ENCODE data around the gene IFNA4. TPM values are rescaled to one million over a fixed set of nuclear protein-coding genes. Genes with fewer than 3 reads are reported as not detected.
"Not testable (repeated sequence)": the region's sequence is repeated elsewhere in the genome, so short reads cannot be mapped to it uniquely, and the experiment has no call there.

Gene IFNA4
- polyA plus RNA-seq, 3 donors from 2014 or later, result not detected

GRCh38 chr9:21202105-21202504 lies 14.7 kb upstream of the IFNA4 start, which contains the start of gene IFNA7:
IFNA7 (minus strand) TSS chr9:21202205; CDS start chr9:21202165, 40 bp downstream.
- H3K4me1 Mint-ChIP-seq; H3K36me3 Mint-ChIP-seq; DNase-seq; H3K27ac Mint-ChIP-seq; H3K9me3 Mint-ChIP-seq; H3K27me3 Mint-ChIP-seq (ENCODE audit: low read depth in 3 of 3); H3K4me3 Mint-ChIP-seq: not testable (repeated sequence)

- not testable (repeated sequence) for H3K27me3 Mint-ChIP-seq (ENCODE audit: low read depth in 3 of 3); H3K36me3 Mint-ChIP-seq; H3K4me1 Mint-ChIP-seq; H3K9me3 Mint-ChIP-seq
- peak overlapping the region in 2 of 6 donors; percentile 16 to 42 for H3K27ac Mint-ChIP-seq
- peak; percentile 37 to 52 (median 39) for DNase-seq
- H3K4me3 Mint-ChIP-seq, result peak overlapping the region; percentile 36 to 67 (median 44)
Observed at GRCh38 chr9:21194867-21195776, 7.7 kb upstream of the IFNA4 start.

- peak; percentile 18 to 42 (median 25) for DNase-seq
- not testable (repeated sequence) for H3K4me3 Mint-ChIP-seq; H3K9me3 Mint-ChIP-seq; H3K36me3 Mint-ChIP-seq; H3K27me3 Mint-ChIP-seq (ENCODE audit: low read depth in 3 of 3)
- H3K4me1 Mint-ChIP-seq, result peaks cover 6 to 12% of the 10 kb centered on the region in 2 donors
- H3K27ac Mint-ChIP-seq, result peak overlapping the region in 1 of 6 donors; percentile 47
Observed at GRCh38 chr9:21182810-21183736, 4.3 kb downstream of the IFNA4 start.

- H3K9me3 Mint-ChIP-seq, result no peaks in the 10 kb centered on the region
- H3K36me3 Mint-ChIP-seq, result no peaks in the 10 kb centered on the region
- H3K27me3 Mint-ChIP-seq (ENCODE audit: low read depth in 3 of 3), result peaks cover 0 to 5% (median 0%) of the 10 kb centered on the region in 3 donors
- DNase-seq, result no peak
- no peak overlapping the region for H3K4me3 Mint-ChIP-seq
- H3K4me1 Mint-ChIP-seq, result no peaks in the 10 kb centered on the region
- H3K27ac Mint-ChIP-seq, result no peak overlapping the region
Observed at GRCh38 chr9:21174671-21175070, 12.7 kb downstream of the IFNA4 start.

GRCh38 chr9:21172156-21172555 lies 15.2 kb downstream of the IFNA4 start:
- Mint-ChIP-seq H3K27ac (no peak overlapping the region), H3K27me3 (ENCODE audit: low read depth in 3 of 3) (peaks cover 0 to 5% (median 5%) of the 10 kb centered on the region in 3 donors), H3K4me1 (no peaks in the 10 kb centered on the region), H3K9me3 (no peaks in the 10 kb centered on the region), H3K36me3 (no peaks in the 10 kb centered on the region), H3K4me3 (no peak overlapping the region)
- DNase-seq, result no peak

GRCh38 chr9:21171351-21171750 lies 16.0 kb downstream of the IFNA4 start:
- no peaks in the 10 kb centered on the region for H3K4me1 Mint-ChIP-seq
- no peaks in the 10 kb centered on the region for H3K36me3 Mint-ChIP-seq
- peaks cover 2 to 6% (median 4%) of the 10 kb centered on the region in 3 donors for H3K27me3 Mint-ChIP-seq (ENCODE audit: low read depth in 3 of 3)
- no peak overlapping the region for H3K4me3 Mint-ChIP-seq
- H3K27ac Mint-ChIP-seq, result no peak overlapping the region
- no peak for DNase-seq
- H3K9me3 Mint-ChIP-seq, result no peaks in the 10 kb centered on the region

- not testable (repeated sequence) for DNase-seq; H3K36me3 Mint-ChIP-seq; H3K27me3 Mint-ChIP-seq (ENCODE audit: low read depth in 3 of 3); H3K4me3 Mint-ChIP-seq; H3K27ac Mint-ChIP-seq; H3K9me3 Mint-ChIP-seq
- peaks cover 22 to 27% of the 10 kb centered on the region in 2 donors for H3K4me1 Mint-ChIP-seq
Observed at GRCh38 chr9:21166560-21166959, 20.8 kb downstream of the IFNA4 start, which contains the start of gene IFNA21. IFNA21 (minus strand) TSS chr9:21166660; CDS start chr9:21166612, 48 bp downstream.

GRCh38 chr9:21165516-21165915 lies 21.9 kb downstream of the IFNA4 start:
- peaks cover 0 to 7% (median 0%) of the 10 kb centered on the region in 3 donors for H3K36me3 Mint-ChIP-seq
- H3K4me1 Mint-ChIP-seq, result peaks cover 32 to 37% of the 10 kb centered on the region in 2 donors
- peaks cover 0 to 6% (median 4%) of the 10 kb centered on the region in 3 donors for H3K27me3 Mint-ChIP-seq (ENCODE audit: low read depth in 3 of 3)
- H3K4me3 Mint-ChIP-seq, result no peak overlapping the region
- no peaks in the 10 kb centered on the region for H3K9me3 Mint-ChIP-seq
- H3K27ac Mint-ChIP-seq, result no peak overlapping the region
- DNase-seq, result no peak

- Mint-ChIP-seq H3K4me1 (peaks cover 47 to 69% of the 10 kb centered on the region in 2 donors), H3K9me3 (peaks cover 0 to 6% (median 0%) of the 10 kb centered on the region in 6 donors), H3K27ac (peak overlapping the region in 5 of 6 donors; percentile 51 to 82 (median 74)), H3K36me3 (peaks cover 0 to 7% (median 0%) of the 10 kb centered on the region in 3 donors), H3K27me3 (ENCODE audit: low read depth in 3 of 3) (no peaks in the 10 kb centered on the region), H3K4me3 (peak overlapping the region; percentile 78 to 88 (median 83))
- DNase-seq, result peak; percentile 63 to 69 (median 66)
Observed at GRCh38 chr9:21160178-21160577, 27.2 kb downstream of the IFNA4 start.

- DNase-seq, result no peak
- H3K36me3 Mint-ChIP-seq, result peaks cover 0 to 4% (median 0%) of the 10 kb centered on the region in 3 donors
- peaks cover 0 to 6% (median 0%) of the 10 kb centered on the region in 6 donors for H3K9me3 Mint-ChIP-seq
- peaks cover 21 to 41% of the 10 kb centered on the region in 2 donors for H3K4me1 Mint-ChIP-seq
- peaks cover 0 to 3% (median 0%) of the 10 kb centered on the region in 3 donors for H3K27me3 Mint-ChIP-seq (ENCODE audit: low read depth in 3 of 3)
- no peak overlapping the region for H3K4me3 Mint-ChIP-seq
- H3K27ac Mint-ChIP-seq, result no peak overlapping the region
Observed at GRCh38 chr9:21155501-21155900, 31.9 kb downstream of the IFNA4 start.

GRCh38 chr9:21154018-21154608 lies 33.3 kb downstream of the IFNA4 start:
- Mint-ChIP-seq H3K4me3 (peak overlapping the region in 2 of 5 donors; percentile 30 to 34), H3K36me3 (peaks cover 0 to 5% (median 0%) of the 10 kb centered on the region in 3 donors), H3K9me3 (peaks cover 0 to 7% (median under 1%) of the 10 kb centered on the region in 6 donors), H3K27ac (peak overlapping the region in 2 of 6 donors; percentile 4 to 70), H3K4me1 (peaks cover 11 to 27% of the 10 kb centered on the region in 2 donors), H3K27me3 (ENCODE audit: low read depth in 3 of 3) (peaks cover 0 to 3% (median 0%) of the 10 kb centered on the region in 3 donors)
- peak; percentile 9 to 41 (median 24) for DNase-seq

- Mint-ChIP-seq H3K27me3 (ENCODE audit: low read depth in 3 of 3) (peaks cover 0 to 3% (median 0%) of the 10 kb centered on the region in 3 donors), H3K4me3 (no peak overlapping the region), H3K9me3 (peaks cover 0 to 13% (median 2%) of the 10 kb centered on the region in 6 donors), H3K4me1 (peaks cover 7 to 22% of the 10 kb centered on the region in 2 donors), H3K36me3 (peaks cover under 1 to 9% (median 2%) of the 10 kb centered on the region in 3 donors), H3K27ac (no peak overlapping the region)
- DNase-seq, result no peak
Observed at GRCh38 chr9:21153336-21154017, 33.9 kb downstream of the IFNA4 start.
